Measurements from ENCODE around the gene KLHDC4. TPM values are rescaled to one million over a fixed set of nuclear protein-coding genes. Genes with fewer than 3 reads are reported as not detected.

The KLHDC4 gene
- polyA plus RNA-seq, 1 donor = 26.5 TPM

DNA sequence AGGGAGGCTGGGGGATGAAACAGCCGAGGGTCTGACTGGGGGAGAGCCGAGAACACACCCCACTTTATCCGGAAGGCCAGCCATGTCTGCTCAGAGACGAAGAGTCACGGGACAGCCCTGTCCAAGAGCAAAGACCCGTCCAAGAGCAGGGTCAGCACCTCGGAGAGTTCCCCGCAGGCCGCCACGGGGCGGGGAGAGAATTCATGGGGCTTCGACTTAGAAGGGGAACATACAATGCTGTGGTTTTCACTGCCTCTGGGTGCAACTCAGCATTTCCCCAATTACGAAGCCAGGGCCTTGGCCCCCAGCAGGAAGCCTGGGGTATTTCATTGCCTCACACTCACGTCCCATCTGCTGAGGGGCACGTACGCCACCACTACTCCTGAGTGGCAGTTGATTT lies 104.2 kb downstream of the KLHDC4 start:
- peak; percentile 24 for DNase-seq (ENCODE audit: low read depth)

DNA sequence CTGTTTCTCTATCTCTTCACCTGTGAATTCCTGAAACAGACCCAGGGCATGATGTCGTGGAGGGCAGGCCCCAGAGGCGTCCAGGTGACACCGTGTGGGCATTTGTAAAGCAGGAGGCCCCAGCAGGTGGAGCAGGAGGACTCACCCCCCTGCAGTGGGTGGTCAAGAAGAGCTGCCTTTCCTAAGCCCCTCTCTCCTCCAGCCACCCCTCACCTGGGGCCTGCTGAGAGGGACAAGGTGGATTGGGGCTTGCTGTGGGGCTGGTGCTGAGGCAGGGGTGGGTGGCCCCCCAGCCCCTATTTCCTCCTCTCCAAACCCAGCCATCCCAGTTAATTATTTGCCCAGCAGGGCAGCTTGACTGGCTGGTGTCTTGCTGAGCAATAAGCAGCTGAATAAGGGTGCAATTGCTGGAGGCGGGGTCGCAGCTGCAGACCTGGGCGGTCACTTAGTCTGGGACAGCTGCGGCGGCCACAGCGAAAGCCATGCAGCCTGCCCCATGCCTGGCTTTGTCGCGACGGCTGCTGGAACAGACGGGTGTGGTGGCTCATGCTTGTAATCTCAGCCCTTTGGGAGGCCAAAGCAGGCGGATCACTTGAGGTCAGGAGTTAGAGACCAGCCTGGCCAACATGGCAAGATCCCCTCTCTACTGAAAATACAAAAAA lies 107.1 kb downstream of the KLHDC4 start:
- no peak for DNase-seq (ENCODE audit: low read depth)

Other genes starting within 250 kb of the KLHDC4 start
- 0.24 TPM for gene JPH3, start 163.5 kb downstream of the KLHDC4 start, polyA plus RNA-seq (ENCODE audit: insufficient read length)
- gene SLC7A5, start 103.5 kb upstream of the KLHDC4 start, polyA plus RNA-seq (ENCODE audit: insufficient read length) = 10.8 TPM
- 0.11 TPM for gene CA5A, start 170.5 kb upstream of the KLHDC4 start, polyA plus RNA-seq (ENCODE audit: insufficient read length)
- 14.0 TPM for gene BANP, start 185.4 kb upstream of the KLHDC4 start, polyA plus RNA-seq (ENCODE audit: insufficient read length)

All from forelimb muscle (tissue), 1 donor.